DMS 273 treated with DMSO at 0.1 percent for 48 hours (cell line): ENCODE measurements around the gene POMC.
"Not testable (repeated sequence)": the region's sequence is repeated elsewhere in the genome, so short reads cannot be mapped to it uniquely, and the experiment has no call there.

Source experiments
- DNase-seq: peaks from one replicate; lab custom pipeline; 2025; lab: John Stamatoyannopoulos, UW

The POMC gene

GRCh38 chr2:25176541-25177181, 8.3 kb upstream of the POMC start:
- DNase-seq: no peak

- DNase-seq: no peak
Observed at GRCh38 chr2:25176138-25176537, 7.8 kb upstream of the POMC start.

- DNase-seq: no peak
Observed at GRCh38 chr2:25174192-25174861, 5.9 kb upstream of the POMC start.

- DNase-seq: no peak
Observed at GRCh38 chr2:25173719-25174118, 5.3 kb upstream of the POMC start.

DNA sequence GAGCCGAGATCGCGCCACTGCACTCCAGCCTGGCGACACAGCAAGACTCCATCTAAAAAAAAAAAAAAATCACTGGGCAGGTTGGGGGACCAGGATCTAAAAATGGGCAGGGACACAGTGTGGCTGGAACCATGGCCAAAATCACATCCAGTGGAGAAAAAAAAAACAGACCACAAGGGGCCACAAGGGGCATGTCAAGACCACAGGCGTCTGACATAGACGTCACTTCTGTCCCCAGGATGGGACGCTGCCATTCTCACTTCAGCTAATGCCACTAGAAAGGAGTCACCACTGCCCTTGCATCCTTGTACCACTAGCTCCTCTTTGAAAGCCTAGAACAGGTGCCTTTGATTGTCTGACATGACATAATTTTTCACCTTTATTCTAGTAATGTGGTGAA, 2.5 kb upstream of the POMC start:
- DNase-seq: no peak

DNA sequence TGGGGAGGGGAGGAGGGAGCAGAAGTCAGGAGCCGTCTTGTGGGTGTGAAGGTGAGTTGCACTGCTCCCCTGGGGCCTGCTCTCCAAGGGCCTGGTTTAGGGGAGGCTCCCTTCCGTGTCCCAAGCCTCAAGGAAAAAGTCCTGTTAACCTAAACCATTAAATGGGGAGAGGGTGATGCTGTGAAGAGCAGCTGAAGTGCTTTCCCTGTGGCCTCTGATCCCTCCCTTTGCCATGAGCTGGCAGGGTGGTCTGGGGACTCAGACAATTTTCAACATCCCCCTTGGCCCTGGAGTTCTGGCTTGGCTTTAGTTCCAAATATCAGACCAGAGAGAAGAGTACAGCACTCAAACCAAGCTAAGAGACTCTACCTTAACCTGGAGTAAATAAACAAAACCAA, 692 bp upstream of the POMC start:
- no peak for DNase-seq

DNA sequence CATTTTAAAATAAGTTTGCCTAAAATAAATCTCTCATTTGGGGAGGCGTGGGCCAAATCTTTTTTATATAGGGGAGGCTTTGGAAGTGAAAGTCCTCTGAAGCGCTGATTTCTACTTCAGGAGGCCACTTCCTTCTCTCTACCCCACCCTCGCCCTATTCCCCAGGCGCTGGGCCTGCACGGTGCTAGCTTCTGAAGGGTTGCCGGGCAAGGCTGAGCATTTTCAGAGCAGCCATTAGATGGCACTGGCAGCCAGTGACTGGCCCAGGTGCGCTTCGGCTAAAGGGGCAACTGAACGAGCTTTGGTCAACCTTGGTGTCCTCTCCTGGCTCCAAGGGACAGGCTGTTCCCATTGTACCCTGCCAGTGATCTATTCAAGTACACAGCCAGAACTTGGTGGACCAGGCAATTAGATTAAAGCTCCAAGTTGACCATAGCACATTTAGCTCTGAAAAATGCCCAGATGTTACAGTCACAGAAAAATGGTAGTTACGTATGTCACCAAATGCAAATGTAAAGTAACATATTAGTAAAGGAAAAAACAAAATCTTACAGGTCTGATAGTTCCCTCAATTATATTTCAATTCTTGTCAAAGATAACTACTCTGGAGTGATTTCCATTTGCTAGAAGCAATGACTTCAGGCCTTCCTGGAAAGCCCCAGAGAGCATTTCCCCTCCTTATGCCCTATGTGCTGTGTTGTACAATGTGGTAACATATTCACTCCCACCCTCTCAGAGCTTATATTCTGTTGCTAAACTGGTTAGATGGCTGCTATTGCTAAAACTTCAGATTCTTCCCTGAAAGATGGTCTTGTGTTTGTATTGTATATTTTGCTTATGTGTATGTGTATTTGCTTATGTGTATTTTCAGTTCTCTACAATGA, 2.1 kb downstream of the POMC start:
- no peak for DNase-seq

DNA sequence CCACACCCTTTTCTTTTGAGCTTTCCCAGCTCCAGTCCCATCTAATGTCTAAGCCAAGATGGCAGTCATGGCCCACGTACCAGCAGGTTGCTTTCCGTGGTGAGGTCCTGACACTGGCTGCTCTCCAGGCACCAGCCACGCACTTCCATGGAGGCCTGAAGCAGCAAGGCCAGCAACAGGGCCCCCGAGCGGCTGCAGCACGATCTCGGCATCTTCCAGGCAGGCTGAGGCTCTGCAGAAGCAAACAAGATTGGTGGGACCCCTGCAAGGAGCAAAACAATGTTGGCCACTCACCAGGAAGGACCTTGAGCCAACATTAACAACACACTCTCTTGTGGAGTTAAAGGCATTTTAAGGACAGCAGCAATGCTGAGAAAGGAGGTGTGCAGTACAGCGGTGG, 3.8 kb downstream of the POMC start:
- no peak for DNase-seq

DNA sequence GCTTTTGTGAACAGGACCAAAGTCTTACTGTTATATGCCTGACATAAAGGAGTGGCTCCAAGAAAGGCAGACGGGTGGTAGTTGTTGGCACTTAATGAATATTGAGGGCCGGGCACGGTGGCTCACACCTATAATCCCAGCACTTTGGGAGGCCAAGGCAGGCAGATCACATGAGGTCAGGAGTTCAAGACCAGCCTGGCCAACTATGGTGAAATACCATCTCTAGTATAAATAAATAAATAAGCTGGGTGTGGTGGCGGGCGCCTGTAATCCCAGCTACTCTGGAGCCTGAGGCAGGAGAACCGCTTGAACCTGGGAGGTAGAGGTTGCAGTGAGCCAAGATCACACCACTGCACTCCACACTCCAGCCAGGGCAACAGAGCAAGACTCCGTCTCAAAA, 6.3 kb downstream of the POMC start:
- not testable (repeated sequence) for DNase-seq

- DNase-seq: no peak
Observed at GRCh38 chr2:25161055-25161781, 7.2 kb downstream of the POMC start.

DNA sequence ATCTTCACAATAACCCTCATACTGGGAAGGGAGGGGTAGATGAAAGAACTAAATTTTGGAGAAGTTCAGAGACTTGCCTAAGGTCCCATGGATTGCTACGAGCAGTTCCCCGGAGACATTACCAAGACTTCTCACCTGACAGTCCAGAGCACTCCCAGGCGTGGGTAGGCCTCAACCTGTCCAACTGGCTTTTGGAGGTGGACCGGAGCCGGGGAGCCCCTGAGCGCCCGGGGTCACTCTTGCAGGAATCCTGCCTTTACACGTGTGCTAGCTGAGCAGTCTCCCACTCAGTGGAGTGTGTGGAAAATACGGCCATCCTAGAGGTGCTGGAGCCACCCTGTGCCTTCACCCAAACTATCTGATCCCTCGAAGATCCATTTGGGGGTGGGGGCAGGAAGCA, 8.0 kb downstream of the POMC start:
- no peak for DNase-seq

- no peak for DNase-seq
Observed at GRCh38 chr2:25159949-25160348, 8.4 kb downstream of the POMC start.

DNA sequence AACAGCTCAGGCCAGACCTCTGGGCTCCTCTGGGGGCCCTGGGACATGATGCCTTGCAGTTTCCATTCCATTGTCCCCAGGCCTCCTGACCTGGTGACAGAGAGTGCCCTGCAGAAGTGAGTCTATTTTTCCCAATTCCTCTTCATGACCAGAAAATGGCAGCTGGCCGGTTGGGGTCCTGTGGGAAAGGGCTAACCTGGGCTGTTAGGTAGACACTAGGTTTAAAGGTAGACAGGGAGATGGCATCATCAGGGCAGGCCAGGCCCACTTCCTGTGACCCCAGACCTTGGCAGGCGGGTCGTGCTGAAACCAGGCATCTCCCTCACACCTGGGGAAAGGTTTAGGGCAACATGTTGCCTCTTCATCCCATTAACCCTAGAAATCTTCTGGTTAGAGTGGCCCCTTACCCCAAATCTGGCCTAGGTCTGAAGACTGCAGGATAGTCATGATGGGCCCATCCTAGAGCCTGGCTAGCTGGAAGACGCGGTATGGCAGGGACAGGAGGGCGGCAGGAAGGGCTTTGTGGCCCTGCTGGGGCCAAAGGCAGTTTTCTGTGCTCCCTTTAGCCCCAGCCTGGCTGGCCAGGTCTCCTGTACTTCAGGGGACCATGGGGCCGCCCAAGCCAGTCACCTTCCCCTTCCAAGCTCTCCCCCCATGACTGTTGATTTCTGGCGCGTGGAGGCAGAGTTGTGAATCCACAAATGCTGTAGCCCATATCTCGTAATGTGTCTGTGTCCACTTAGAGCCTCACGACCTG, 10.1 kb downstream of the POMC start:
- no peak for DNase-seq

DNA sequence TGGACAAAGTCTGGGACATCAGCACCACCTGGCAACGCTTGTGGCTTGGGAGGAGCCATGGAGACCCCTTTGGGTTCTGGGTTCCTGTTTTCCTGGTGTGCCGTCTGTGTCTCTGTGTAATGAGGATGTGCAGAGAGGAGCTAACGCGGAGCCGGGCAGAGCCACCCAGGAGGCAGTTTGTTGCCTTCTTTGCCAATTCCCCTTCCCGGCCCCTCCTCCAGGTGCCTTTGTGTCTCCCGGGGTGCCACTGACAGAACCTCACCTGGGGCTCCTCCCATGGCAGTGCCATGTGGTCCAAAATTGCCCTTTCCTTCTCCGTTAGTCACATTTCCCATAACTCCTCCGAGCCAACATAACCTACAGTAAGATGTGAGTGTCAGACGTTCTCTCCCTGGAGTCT, 13.0 kb downstream of the POMC start:
- DNase-seq: no peak

- DNase-seq: no peak
Observed at GRCh38 chr2:25151718-25152117, 16.7 kb downstream of the POMC start.

GRCh38 chr2:25150993-25151392, 17.4 kb downstream of the POMC start:
- not testable (repeated sequence) for DNase-seq

DNA sequence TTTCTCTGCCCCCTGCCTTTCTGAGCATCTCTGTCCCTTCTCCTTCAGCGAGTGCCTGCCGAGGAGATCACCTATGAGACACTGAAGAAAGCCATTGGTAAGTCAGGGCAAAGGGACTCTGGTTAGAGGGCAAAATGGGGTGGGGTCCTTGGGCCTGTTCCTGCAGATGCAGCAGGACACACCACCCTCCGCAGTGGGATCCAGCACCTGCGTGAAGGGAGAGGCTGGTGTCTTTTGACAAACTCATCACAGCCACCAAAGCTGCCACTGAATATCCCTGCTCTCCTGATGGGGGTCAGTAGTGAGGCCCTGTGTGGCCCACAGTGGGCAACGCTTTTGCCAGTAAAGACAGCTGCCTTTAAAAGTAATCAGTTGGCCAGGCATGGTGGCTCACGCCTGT, 18.7 kb downstream of the POMC start:
- no peak for DNase-seq

DNA sequence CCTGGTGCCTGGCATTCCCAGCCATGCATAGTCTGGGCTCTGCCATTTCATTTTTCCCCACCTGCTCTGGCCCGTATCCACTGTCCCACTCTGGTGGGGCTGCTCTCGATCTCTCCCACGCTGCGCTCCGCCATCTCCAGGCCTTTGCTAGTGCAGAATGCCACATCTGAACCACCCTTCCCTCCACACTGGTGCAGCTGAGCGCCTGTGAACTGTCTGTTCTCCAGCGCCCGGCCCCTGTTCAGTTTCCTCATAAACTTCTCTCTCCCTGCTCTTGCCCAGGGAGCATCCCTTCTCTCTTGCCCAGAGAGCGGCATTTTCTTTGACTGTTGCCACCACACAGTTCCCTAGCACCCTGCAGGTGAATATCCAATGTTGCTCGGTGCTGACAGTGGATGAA, 21.5 kb downstream of the POMC start:
- DNase-seq: no peak

GRCh38 chr2:25145803-25146202, 22.6 kb downstream of the POMC start:
- no peak for DNase-seq

- DNase-seq: no peak
Observed at GRCh38 chr2:25141120-25141519, 27.3 kb downstream of the POMC start.

DNA sequence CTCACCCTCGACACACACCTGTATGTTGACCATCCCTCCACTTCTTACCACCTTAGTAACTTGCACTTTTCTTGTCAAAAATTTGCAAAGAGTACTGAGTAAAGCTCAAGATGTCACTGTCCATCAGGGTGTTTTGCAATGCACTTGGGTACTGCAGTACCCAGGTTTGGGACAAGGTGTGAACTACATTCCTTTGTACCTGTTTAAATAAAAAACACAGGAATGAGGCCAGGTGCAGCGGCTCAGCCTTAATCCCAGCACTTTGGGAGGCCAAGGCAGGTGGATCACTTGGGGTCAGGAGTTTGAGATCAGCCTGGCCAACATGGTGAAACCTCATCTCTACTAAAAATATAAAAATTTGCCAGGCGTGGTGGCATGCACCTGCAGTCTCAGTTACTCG, 27.8 kb downstream of the POMC start:
- not testable (repeated sequence) for DNase-seq

- no peak for DNase-seq
Observed at GRCh38 chr2:25132693-25133092, 35.7 kb downstream of the POMC start.
